Gastroesophageal sphincter (tissue), 4 donors: ENCODE data around the gene PPP2R5E. TPM values are rescaled to one million over a fixed set of nuclear protein-coding genes. Genes with fewer than 3 reads are reported as not detected.

Source experiments
- ATAC-seq: fragments of 150-250 bp; one replicate; pipeline ENCODE4 v1.9.1; 2016; ENCODE audit warnings: mild to moderate bottlenecking, moderate library complexity
- H3K27ac ChIP-seq, 4 donors: fragments of 200-600 bp; sonication (generic) in 3 of 4; 1 replicate in 3 of 4; 2 replicates in 1 of 4; pipeline ENCODE4 v1.5.1; 2016 to 2019
- H3K27me3 ChIP-seq: fragments of 200-600 bp; sonication (generic); one replicate; pipeline ENCODE4 v1.5.1; 2019
- H3K36me3 ChIP-seq, 2 donors: fragments of 200-600 bp; sonication (generic); one replicate each; pipeline ENCODE4 v1.5.1; 2019; ENCODE audit warnings: control low read depth in 1 of 2
- H3K4me1 ChIP-seq, 3 donors: fragments of 200-600 bp; sonication (generic); 1 replicate in 2 of 3; 2 replicates in 1 of 3; pipeline ENCODE4 v1.5.1; 2016 to 2019; ENCODE audit warnings: control low read depth in 2 of 3
- H3K4me3 ChIP-seq, 2 donors: fragments of 200-600 bp; sonication (generic); one replicate each; pipeline ENCODE4 v1.5.1; 2019; ENCODE audit warnings: mild to moderate bottlenecking in 1 of 2, moderate library complexity in 1 of 2
- H3K9me3 ChIP-seq, 3 donors: fragments of 200-600 bp; sonication (generic); one replicate each; pipeline ENCODE4 v1.5.1; 2017 to 2019; ENCODE audit warnings: control low read depth in 2 of 3
- CTCF ChIP-seq, 4 experiments: fragments of 200-600 bp in 2 of 4; fragments of 450-650 bp in 2 of 4; sonication (generic) in 1 of 4; IDR thresholded peaks; one replicate each; pipeline ENCODE4 v1.5.1; 2017 to 2019; ENCODE audit warnings: antibody characterized with exemption in 4 of 4, mild to moderate bottlenecking in 2 of 4, moderate library complexity in 2 of 4
- EP300 ChIP-seq: sonication (generic); formaldehyde crosslinking; IDR thresholded peaks from one replicate; pipeline ENCODE4 v1.6.1; 2017; ENCODE audit warnings: antibody characterized with exemption, mild to moderate bottlenecking
- POLR2A ChIP-seq, 2 donors: fragments of 450-650 bp; IDR thresholded peaks; one replicate each; pipeline ENCODE4 v1.6.1; 2017; ENCODE audit warnings: antibody characterized with exemption in 2 of 2, mild to moderate bottlenecking in 2 of 2, moderate library complexity in 1 of 2
- POLR2AphosphoS5 ChIP-seq: sonication (generic); formaldehyde crosslinking; IDR thresholded peaks from one replicate; pipeline ENCODE4 v1.6.1; 2017; ENCODE audit warnings: antibody characterized with exemption
- WGBS, 2 donors: methylation state at CpG; one replicate each; pipeline ENCODE4 v1.1.5; 2018; ENCODE audit warnings: low coverage in 1 of 2; 5-methylcytosine and 5-hydroxymethylcytosine counted together
- total RNA-seq, 4 donors: library from RNA; depleted of rRNA; stranded (reverse); fragments of >200 nt; gene quantifications; one replicate each; pipeline ENCODE4 v1.1.0, GENCODE V29; 2016

Gene PPP2R5E
- total RNA-seq, 4 donors from 2014 or later = 32.8 to 38.0 (median 33.7) TPM

- no peaks in the 10 kb centered on the region for H3K36me3 ChIP-seq
- H3K4me3 ChIP-seq = no peak overlapping the region
- no peak overlapping the region for H3K27ac ChIP-seq
- ATAC-seq = no peak
- 65 to 66% methylated on average over 3 of the region's 3 CpGs for WGBS, 2 donors
- H3K4me1 ChIP-seq = no peaks in the 10 kb centered on the region
- no peaks in the 10 kb centered on the region for H3K27me3 ChIP-seq
- TF ChIP-seq CTCF (IDR thresholded peaks at IDR 0.05) (no peak), POLR2A (IDR thresholded peaks at IDR 0.05) (no peak), POLR2AphosphoS5 (no peak), EP300 (no peak)
- H3K9me3 ChIP-seq = no peaks in the 10 kb centered on the region
These were observed 197.4 kb downstream of the PPP2R5E start for GRCh38 chr14:63345826-63346225.

- no peaks in the 10 kb centered on the region for H3K36me3 ChIP-seq
- H3K9me3 ChIP-seq = no peaks in the 10 kb centered on the region
- no peak overlapping the region for H3K4me3 ChIP-seq
- no peaks in the 10 kb centered on the region for H3K27me3 ChIP-seq
- no peaks in the 10 kb centered on the region for H3K4me1 ChIP-seq
- WGBS, 2 donors = 59 to 60% methylated on average over 4 of the region's 4 CpGs
- TF ChIP-seq CTCF (IDR thresholded peaks at IDR 0.05) (no peak), EP300 (no peak), POLR2A (IDR thresholded peaks at IDR 0.05) (no peak), POLR2AphosphoS5 (no peak)
- no peak for ATAC-seq
- H3K27ac ChIP-seq = no peak overlapping the region
These were observed 198.8 kb downstream of the PPP2R5E start for GRCh38 chr14:63344336-63344735.

GRCh38 chr14:63343878-63344277 lies 199.3 kb downstream of the PPP2R5E start:
- Histone ChIP-seq H3K4me1 (no peaks in the 10 kb centered on the region), H3K4me3 (no peak overlapping the region), H3K36me3 (no peaks in the 10 kb centered on the region), H3K9me3 (no peaks in the 10 kb centered on the region), H3K27me3 (no peaks in the 10 kb centered on the region), H3K27ac (no peak overlapping the region)
- TF ChIP-seq POLR2A (IDR thresholded peaks at IDR 0.05) (no peak), POLR2AphosphoS5 (no peak), CTCF (IDR thresholded peaks at IDR 0.05) (no peak), EP300 (no peak)
- 71 to 82% methylated on average over 1 of the region's 1 CpG for WGBS, 2 donors
- no peak for ATAC-seq

- TF ChIP-seq POLR2A (IDR thresholded peaks at IDR 0.05) = no peak
- TF ChIP-seq POLR2AphosphoS5 = no peak
- no peak for TF ChIP-seq CTCF (IDR thresholded peaks at IDR 0.05)
- no peak for TF ChIP-seq EP300
- WGBS, 2 donors = 69 to 76% methylated on average over 5 to 7 of the region's 7 CpGs
- Histone ChIP-seq H3K4me3 (no peak overlapping the region), H3K9me3 (no peaks in the 10 kb centered on the region), H3K4me1 (no peaks in the 10 kb centered on the region), H3K36me3 (no peaks in the 10 kb centered on the region), H3K27ac (no peak overlapping the region), H3K27me3 (no peaks in the 10 kb centered on the region)
- no peak for ATAC-seq
These were observed 200.8 kb downstream of the PPP2R5E start for GRCh38 chr14:63342371-63342770.

GRCh38 chr14:63328787-63329737 lies 214.1 kb downstream of the PPP2R5E start:
- Histone ChIP-seq H3K27me3 (no peaks in the 10 kb centered on the region), H3K4me3 (no peak overlapping the region), H3K9me3 (no peaks in the 10 kb centered on the region), H3K36me3 (no peaks in the 10 kb centered on the region), H3K4me1 (no peaks in the 10 kb centered on the region), H3K27ac (no peak overlapping the region)
- WGBS, 2 donors = 58 to 62% methylated on average over 5 to 6 of the region's 6 CpGs
- TF ChIP-seq CTCF (IDR thresholded peaks at IDR 0.05) (no peak), POLR2A (IDR thresholded peaks at IDR 0.05) (no peak), EP300 (no peak), POLR2AphosphoS5 (no peak)
- ATAC-seq = no peak
